WTC11 (cell line): ENCODE results near the gene SLC44A1.

ENCODE experiments used
- ATF1 ChIP-seq: sonication (generic); formaldehyde crosslinking; IDR thresholded peaks from 2 replicates; pipeline ENCODE4 v1.8.1; 2023; ENCODE audit warnings: mild to moderate bottlenecking, moderate library complexity, missing genetic modification reagents
- ATF3 ChIP-seq: sonication (generic); formaldehyde crosslinking; conservative IDR thresholded peaks from 2 replicates; pipeline ENCODE4 v1.8.1; 2022; ENCODE audit warnings: mild to moderate bottlenecking, missing genetic modification reagents
- CTCF ChIP-seq: fragments of 200-600 bp; IDR thresholded peaks from 2 replicates; pipeline ENCODE4 v1.8.0; 2022; ENCODE audit warnings: antibody characterized with exemption
- FOXP4 ChIP-seq: sonication (generic); formaldehyde crosslinking; IDR thresholded peaks from 2 replicates; pipeline ENCODE4 v1.8.0; 2022; ENCODE audit warnings: mild to moderate bottlenecking, missing genetic modification reagents
- GRHL2 ChIP-seq: fragments of 250-450 bp; sonication (Bioruptor Pico); IDR thresholded peaks from 2 replicates; pipeline ENCODE4 v1.8.0; 2022; ENCODE audit warnings: mild to moderate bottlenecking, moderate library complexity; ENCODE audit not compliant: insufficient replicate concordance, severe bottlenecking
- NFYB ChIP-seq: sonication (generic); formaldehyde crosslinking; conservative IDR thresholded peaks from 2 replicates; pipeline ENCODE4 v1.8.0; 2022; ENCODE audit warnings: low read depth, missing genetic modification reagents
- NR1H2 ChIP-seq: sonication (generic); formaldehyde crosslinking; IDR thresholded peaks from 2 replicates; pipeline ENCODE4 v1.9.0; 2021; ENCODE audit warnings: mild to moderate bottlenecking, moderate library complexity, missing genetic modification reagents
- NR2C2 ChIP-seq: sonication (generic); formaldehyde crosslinking; IDR thresholded peaks from 2 replicates; pipeline ENCODE4 v1.8.0; 2022; ENCODE audit warnings: mild to moderate bottlenecking, missing genetic modification reagents
- RELA ChIP-seq: sonication (generic); formaldehyde crosslinking; IDR thresholded peaks from 2 replicates; pipeline ENCODE4 v1.8.1; 2022; ENCODE audit warnings: missing genetic modification reagents, mild to moderate bottlenecking, borderline replicate concordance
- ZNF219 ChIP-seq: sonication (generic); formaldehyde crosslinking; IDR thresholded peaks from 2 replicates; pipeline ENCODE4 v1.8.0; 2023; ENCODE audit warnings: missing genetic modification reagents, mild to moderate bottlenecking, borderline replicate concordance
- ZNF423 ChIP-seq: fragments of 250-450 bp; sonication (Bioruptor Pico); IDR thresholded peaks from 2 replicates; pipeline ENCODE4 v2.1.2; 2022; ENCODE audit warnings: mild to moderate bottlenecking, moderate library complexity

GRCh38 chr9:105273731-105274130 lies 29.3 kb downstream of the SLC44A1 start:
- no peak for TF ChIP-seq ATF3
- TF ChIP-seq NR1H2 (CRISPR knock-in tag): no peak
- no peak for TF ChIP-seq RELA (CRISPR knock-in tag)
- TF ChIP-seq CTCF: no peak
- TF ChIP-seq GRHL2: no peak
- no peak for TF ChIP-seq ZNF219 (CRISPR knock-in tag)
- no peak for TF ChIP-seq ZNF423 (CRISPR knock-in tag)
- no peak for TF ChIP-seq FOXP4
- TF ChIP-seq NR2C2 (CRISPR knock-in tag): no peak
- TF ChIP-seq ATF1: no peak
- no peak for TF ChIP-seq NFYB (CRISPR knock-in tag)
